Activated CD8-positive, alpha-beta memory T cell treated with anti-CD3 and anti-CD28 coated beads for 24 hours (primary cell): ENCODE data around the gene LRTM1.

Experiments
- DNase-seq: peaks from one replicate; pipeline ENCODE4 v3.0.0-alpha.2; 2020

Gene LRTM1

GRCh38 chr3:54939557-54940300, 11.9 kb upstream of the LRTM1 start:
- no peak for DNase-seq

- no peak for DNase-seq
Measured at GRCh38 chr3:54936561-54936960, 8.7 kb upstream of the LRTM1 start.

- DNase-seq, result no peak
Measured at GRCh38 chr3:54935869-54936268, 8.0 kb upstream of the LRTM1 start.

DNA sequence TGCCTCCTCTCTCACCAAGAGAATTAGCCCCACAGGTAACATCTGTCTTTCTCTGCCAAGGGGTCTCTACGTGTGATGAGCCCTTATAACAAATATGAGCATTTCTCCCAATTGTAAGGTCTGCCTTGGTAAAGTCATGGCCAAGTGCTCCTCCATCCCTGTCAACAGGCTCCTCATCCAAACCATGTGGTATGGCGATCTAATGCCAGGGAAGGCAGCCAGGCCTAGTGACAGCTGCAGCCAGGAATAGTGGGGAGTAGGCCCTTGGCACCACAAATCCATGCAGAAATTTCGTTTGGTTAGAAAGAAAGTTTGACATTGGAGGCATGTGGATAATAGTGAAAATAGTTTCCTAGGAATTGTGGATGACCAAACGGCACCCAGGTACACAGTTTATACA, 4.7 kb upstream of the LRTM1 start:
- DNase-seq, result no peak

- DNase-seq, result no peak
Measured at GRCh38 chr3:54931182-54931581, 3.3 kb upstream of the LRTM1 start.

- DNase-seq, result no peak
Measured at GRCh38 chr3:54918516-54918915, 9.3 kb downstream of the LRTM1 start.

GRCh38 chr3:54917862-54918261, 10.0 kb downstream of the LRTM1 start:
- no peak for DNase-seq

DNA sequence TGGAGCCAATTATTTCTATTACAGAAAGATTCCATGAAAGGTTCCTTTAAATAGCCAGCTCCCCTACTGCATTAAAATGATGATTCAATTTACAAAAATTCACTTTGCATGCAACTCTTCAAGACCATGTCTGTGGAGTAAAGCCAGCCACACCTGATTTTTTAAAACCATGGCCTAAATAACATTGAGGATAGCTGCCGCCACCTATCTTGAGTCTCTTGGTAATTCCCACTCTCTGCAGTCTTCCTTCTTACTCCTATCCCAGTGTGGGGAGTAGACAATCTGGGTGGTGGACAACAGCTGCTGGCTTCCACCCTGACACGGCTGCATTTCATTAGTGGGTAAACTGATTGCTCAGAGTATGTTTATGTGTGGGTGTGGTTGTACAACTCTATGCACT, 10.7 kb downstream of the LRTM1 start:
- no peak for DNase-seq

GRCh38 chr3:54916732-54917131, 11.1 kb downstream of the LRTM1 start:
- DNase-seq, result no peak

DNA sequence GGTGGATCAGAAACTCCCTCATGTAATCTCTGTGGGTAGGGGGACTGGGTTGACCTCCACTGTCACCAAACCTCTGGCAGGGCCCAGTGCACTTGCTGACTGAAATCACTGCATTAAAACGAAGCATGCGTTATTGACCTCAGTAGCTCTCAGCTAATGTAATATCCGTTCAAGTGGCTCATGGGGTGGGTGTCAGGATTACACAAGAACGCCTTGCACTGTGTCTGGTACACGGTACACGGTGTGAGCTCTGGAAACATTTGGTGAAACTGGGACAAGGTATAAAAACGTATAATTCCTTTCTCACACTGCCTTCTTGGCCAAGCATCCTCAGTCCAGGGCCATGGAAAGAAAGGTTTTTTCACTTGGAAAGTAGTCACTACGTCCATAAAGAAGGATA, 11.9 kb downstream of the LRTM1 start:
- DNase-seq, result no peak

GRCh38 chr3:54915181-54915580, 12.7 kb downstream of the LRTM1 start:
- DNase-seq, result no peak

- no peak for DNase-seq
Measured at GRCh38 chr3:54914180-54914579, 13.7 kb downstream of the LRTM1 start.

- DNase-seq, result no peak
Measured at GRCh38 chr3:54909191-54909590, 18.7 kb downstream of the LRTM1 start.

- no peak for DNase-seq
Measured at GRCh38 chr3:54906763-54907162, 21.1 kb downstream of the LRTM1 start.

GRCh38 chr3:54905920-54906319, 21.9 kb downstream of the LRTM1 start:
- no peak for DNase-seq

GRCh38 chr3:54905261-54905888, 22.5 kb downstream of the LRTM1 start:
- DNase-seq, result no peak

DNA sequence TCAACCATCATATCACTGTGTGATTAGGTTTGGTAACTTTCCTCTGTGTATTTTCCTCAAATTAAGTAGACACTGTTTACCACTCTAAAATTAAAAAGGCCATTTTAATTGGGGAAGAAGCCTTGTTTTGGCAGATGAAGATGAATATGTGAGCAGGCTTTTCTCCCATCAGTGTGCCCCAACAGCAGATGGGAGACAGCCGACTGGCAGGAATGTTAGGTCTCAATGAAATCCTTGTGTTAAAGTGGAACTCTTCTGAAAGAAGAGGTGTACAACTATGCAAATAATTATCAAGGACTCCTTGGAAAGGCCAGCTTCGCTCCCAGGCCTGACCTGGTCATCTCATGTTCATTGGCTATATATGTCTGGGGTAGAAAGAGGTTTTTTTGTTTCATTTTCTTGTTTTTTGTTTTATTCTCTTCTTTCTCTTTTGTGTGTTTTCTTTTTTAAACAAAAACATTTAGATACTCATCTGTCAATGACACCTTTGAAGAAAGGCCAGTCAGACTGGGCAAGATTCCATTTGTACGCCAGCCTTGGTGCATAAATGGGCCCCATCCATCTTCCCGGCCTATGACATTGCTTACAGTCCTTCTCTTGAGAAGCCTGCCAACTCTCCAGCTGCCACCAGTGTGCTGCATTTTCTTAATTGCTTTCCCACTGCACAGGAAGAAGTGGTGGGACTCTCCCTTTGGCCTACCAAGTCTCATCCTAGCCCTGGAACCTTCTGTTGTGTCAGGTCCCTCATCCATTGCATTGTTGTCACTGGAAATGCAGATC, 25.8 kb downstream of the LRTM1 start:
- no peak for DNase-seq

DNA sequence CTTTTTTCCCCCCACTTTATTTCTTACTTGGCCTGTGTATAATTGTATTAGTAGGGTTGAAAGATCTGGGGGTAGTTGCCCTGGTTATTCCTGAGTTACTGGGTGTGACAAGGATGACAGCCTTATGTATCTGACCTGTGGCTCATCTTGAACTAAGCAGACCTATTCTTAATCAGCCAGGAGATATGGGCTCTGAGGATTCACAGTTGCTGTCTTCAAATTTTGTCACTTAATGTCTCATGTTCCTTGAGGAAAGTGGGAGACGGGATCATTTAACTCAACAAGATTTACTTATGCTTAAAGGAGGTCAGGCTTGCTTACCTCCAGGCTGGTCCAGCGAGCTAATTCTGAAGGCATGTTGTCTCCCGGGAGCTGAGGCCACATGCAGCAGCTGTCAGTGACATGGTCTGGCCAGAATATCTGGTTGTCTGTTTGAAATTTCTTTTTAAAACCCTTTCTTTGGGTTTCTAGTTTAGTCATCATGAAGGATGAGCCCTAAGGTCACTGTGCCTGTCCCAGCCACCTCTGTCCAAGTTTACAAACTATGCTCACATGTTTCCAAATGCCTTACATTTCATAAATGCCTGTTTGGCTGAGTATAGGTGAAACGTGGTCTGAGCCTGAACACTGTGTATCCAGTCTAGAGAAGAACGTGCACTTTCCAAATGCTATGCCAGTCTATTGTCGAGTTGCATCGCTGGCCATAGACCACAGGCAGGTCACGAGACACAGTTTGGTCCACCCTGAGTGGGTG, 26.8 kb downstream of the LRTM1 start:
- DNase-seq, result no peak

DNA sequence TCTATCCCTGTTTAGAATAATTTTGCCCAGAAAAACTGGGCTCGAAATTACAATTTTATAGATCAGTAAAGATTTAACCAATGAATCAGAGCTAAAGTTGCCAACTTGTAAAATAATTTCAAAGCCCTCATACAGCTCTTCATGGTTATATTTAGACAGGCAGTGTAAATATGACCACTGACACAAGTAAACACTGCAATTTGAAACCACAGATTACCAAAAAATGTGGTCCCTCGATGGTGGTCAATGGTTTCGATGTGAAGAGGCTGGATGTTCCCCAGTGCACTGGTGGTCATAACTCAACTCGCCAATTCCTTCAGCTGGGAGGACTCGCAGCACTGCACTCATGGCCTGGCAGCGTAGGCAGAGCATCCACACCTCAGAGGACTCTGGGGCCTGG, 28.6 kb downstream of the LRTM1 start:
- DNase-seq, result no peak

- no peak for DNase-seq
Measured at GRCh38 chr3:54897028-54897711, 30.7 kb downstream of the LRTM1 start.

GRCh38 chr3:54895613-54896012, 32.2 kb downstream of the LRTM1 start:
- no peak for DNase-seq

- DNase-seq, result no peak
Measured at GRCh38 chr3:54892168-54892567, 35.7 kb downstream of the LRTM1 start.

GRCh38 chr3:54891540-54891897, 36.3 kb downstream of the LRTM1 start:
- DNase-seq, result no peak
